Natural killer cell (primary cell): ENCODE measurements around the gene SRGAP3. TPM values are rescaled to one million over a fixed set of nuclear protein-coding genes. Genes with fewer than 3 reads are reported as not detected.

ENCODE experiments used
- ATAC-seq, 3 donors: fragments of 150-1000 bp in 2 of 3; fragments of 200-7000 bp in 1 of 3; cut with Tn5 transposase; 1 replicate in 1 of 3; 2 replicates in 2 of 3; pipeline ENCODE4 v1.10.0; 2021; ENCODE audit warnings: mild to moderate bottlenecking in 2 of 3, moderate library complexity in 2 of 3
- DNase-seq, 2 donors: peaks; one replicate each; pipeline versions ENCODE4 v3.0.0 to v3.0.0-alpha.2; 2013 to 2021; ENCODE audit warnings: mixed read lengths in 1 of 2
- H3K27ac ChIP-seq: one replicate; pipeline ENCODE4 v1.5.1; 2013; ENCODE audit warnings: mild to moderate bottlenecking, low read length
- H3K27me3 ChIP-seq: one replicate; pipeline ENCODE4 v1.6.1; 2013; ENCODE audit warnings: low read length; ENCODE audit not compliant: control insufficient read depth, insufficient read depth
- H3K36me3 ChIP-seq: one replicate; pipeline ENCODE4 v1.6.1; 2013; ENCODE audit warnings: low read length; ENCODE audit not compliant: control insufficient read depth, insufficient read depth
- H3K4me1 ChIP-seq: one replicate; pipeline ENCODE4 v1.6.1; 2013; ENCODE audit warnings: low read length; ENCODE audit not compliant: control insufficient read depth, insufficient read depth
- H3K4me3 ChIP-seq: one replicate; pipeline ENCODE4 v1.5.1; 2013; ENCODE audit warnings: low read length
- H3K9me3 ChIP-seq: one replicate; pipeline ENCODE4 v1.6.1; 2013; ENCODE audit warnings: low read length; ENCODE audit not compliant: control insufficient read depth, insufficient read depth
- H3K27ac Mint-ChIP-seq, 2 donors: one replicate each; pipeline ENCODE4 v1.8.0; 2022; ENCODE audit warnings: mild to moderate bottlenecking in 2 of 2, mixed read lengths in 2 of 2, moderate library complexity in 1 of 2
- H3K27me3 Mint-ChIP-seq, 2 donors: one replicate each; pipeline ENCODE4 v1.8.0; 2022; ENCODE audit warnings: low read depth in 2 of 2, mixed read lengths in 2 of 2
- H3K36me3 Mint-ChIP-seq: one replicate; pipeline ENCODE4 v1.8.0; 2022; ENCODE audit warnings: mixed read lengths
- H3K4me1 Mint-ChIP-seq, 2 donors: one replicate each; pipeline ENCODE4 v1.8.0; 2022; ENCODE audit warnings: mixed read lengths in 2 of 2
- H3K4me3 Mint-ChIP-seq: one replicate; pipeline ENCODE4 v1.8.0; 2022; ENCODE audit warnings: mild to moderate bottlenecking, moderate library complexity, mixed read lengths
- H3K9me3 Mint-ChIP-seq, 2 donors: one replicate each; pipeline ENCODE4 v1.8.0; 2022; ENCODE audit warnings: mixed read lengths in 2 of 2
- CTCF ChIP-seq: fragments of 200-600 bp; IDR thresholded peaks from one replicate; pipeline ENCODE4 v1.8.0; 2022; ENCODE audit warnings: antibody characterized with exemption
- WGBS: methylation state at CpG from one replicate; pipeline ENCODE4 v1.1.7; 2013; ENCODE audit warnings: missing lambda C conversion rate; ENCODE audit not compliant: insufficient coverage; 5-methylcytosine and 5-hydroxymethylcytosine counted together
- intact Hi-C: fragments of 100-400 bp; cut with micrococcal nuclease; formaldehyde crosslinking; loops from one replicate; pipeline ENCODE4 v1.14.2; 2022
- total RNA-seq, 4 donors: library from RNA; stranded (reverse); fragments of 120-200 nt in 1 of 4; gene quantifications; one replicate each; pipeline versions ENCODE4 v1.2.3 to v1.2.4, GENCODE V29; 2013 to 2022

SRGAP3 gene
- total RNA-seq, 3 donors from 2014 or later (not counting 1 experiment from before 2014, with no cell fraction given) = 2.5 to 14.9 (median 3.0) TPM

GRCh38 chr3:8981296-8981695 is 268.1 kb downstream of the SRGAP3 start:
- TF ChIP-seq CTCF = no peak
- DNase-seq (no peak), ATAC-seq (no peak)
- no peak overlapping the region for H3K4me3 Mint-ChIP-seq
- Histone ChIP-seq H3K4me1 (no peaks in the 10 kb centered on the region), H3K27ac (no peak overlapping the region), H3K9me3 (no peaks in the 10 kb centered on the region), H3K36me3 (no peaks in the 10 kb centered on the region), H3K27me3 (no peaks in the 10 kb centered on the region), H3K4me3 (no peak overlapping the region)
- H3K4me1 Mint-ChIP-seq = no peaks in the 10 kb centered on the region
- H3K9me3 Mint-ChIP-seq = peaks cover 2% of the 10 kb centered on the region in 2 donors
- no peak overlapping the region for H3K27ac Mint-ChIP-seq
- peaks cover 14 to 19% of the 10 kb centered on the region in 2 donors for H3K27me3 Mint-ChIP-seq
- H3K36me3 Mint-ChIP-seq = no peaks in the 10 kb centered on the region
- intact Hi-C loops = no loop called here
- 81% methylated on average over 9 of the region's 9 CpGs for WGBS

- no peak overlapping the region for H3K27ac ChIP-seq
- Mint-ChIP-seq H3K4me3 (no peak overlapping the region), H3K4me1 (no peaks in the 10 kb centered on the region), H3K36me3 (no peaks in the 10 kb centered on the region), H3K27ac (no peak overlapping the region), H3K9me3 (peaks cover 2% of the 10 kb centered on the region in 2 donors), H3K27me3 (peaks cover 14 to 19% of the 10 kb centered on the region in 2 donors)
- H3K27me3 ChIP-seq = no peaks in the 10 kb centered on the region
- WGBS = 83% methylated on average over 6 of the region's 6 CpGs
- intact Hi-C loops = no loop called here
- TF ChIP-seq CTCF = no peak
- no peak overlapping the region for H3K4me3 ChIP-seq
- H3K36me3 ChIP-seq = no peaks in the 10 kb centered on the region
- H3K4me1 ChIP-seq = no peaks in the 10 kb centered on the region
- H3K9me3 ChIP-seq = no peaks in the 10 kb centered on the region
- DNase-seq (no peak), ATAC-seq (no peak)
Observed at GRCh38 chr3:8980756-8981257, 268.6 kb downstream of the SRGAP3 start.

GRCh38 chr3:8979262-8979661 is 270.2 kb downstream of the SRGAP3 start:
- H3K27ac Mint-ChIP-seq = no peak overlapping the region
- no peaks in the 10 kb centered on the region for H3K4me1 Mint-ChIP-seq
- no CpG with 5 or more reads among the region's 1 CpG for WGBS
- ATAC-seq (no peak), DNase-seq (no peak)
- H3K4me3 Mint-ChIP-seq = no peak overlapping the region
- TF ChIP-seq CTCF = no peak
- Histone ChIP-seq H3K27me3 (no peaks in the 10 kb centered on the region), H3K4me3 (no peak overlapping the region), H3K27ac (no peak overlapping the region), H3K9me3 (no peaks in the 10 kb centered on the region), H3K4me1 (no peaks in the 10 kb centered on the region), H3K36me3 (no peaks in the 10 kb centered on the region)
- peaks cover 17 to 19% of the 10 kb centered on the region in 2 donors for H3K27me3 Mint-ChIP-seq
- peaks cover 2% of the 10 kb centered on the region in 2 donors for H3K9me3 Mint-ChIP-seq
- intact Hi-C loops = no loop called here
- no peaks in the 10 kb centered on the region for H3K36me3 Mint-ChIP-seq

- Mint-ChIP-seq H3K36me3 (no peaks in the 10 kb centered on the region), H3K4me1 (no peaks in the 10 kb centered on the region), H3K27me3 (peaks cover 17 to 19% of the 10 kb centered on the region in 2 donors), H3K9me3 (peaks cover 2% of the 10 kb centered on the region in 2 donors), H3K27ac (no peak overlapping the region), H3K4me3 (no peak overlapping the region)
- DNase-seq (no peak), ATAC-seq (no peak)
- WGBS = 90% methylated on average over 3 of the region's 3 CpGs
- Histone ChIP-seq H3K27ac (no peak overlapping the region), H3K27me3 (no peaks in the 10 kb centered on the region), H3K4me3 (no peak overlapping the region), H3K9me3 (no peaks in the 10 kb centered on the region), H3K36me3 (no peaks in the 10 kb centered on the region), H3K4me1 (no peaks in the 10 kb centered on the region)
- TF ChIP-seq CTCF = no peak
- intact Hi-C loops = no loop called here
Observed at GRCh38 chr3:8978551-8978950, 270.9 kb downstream of the SRGAP3 start.
